HG03025 (cell line): Measurements from ENCODE around the gene XXYLT1.

Source experiments
- ATAC-seq: cut with Tn5 transposase; IDR thresholded peaks from one replicate; pipeline ENCODE4 v1.9.1; 2021; ENCODE audit warnings: mild to moderate bottlenecking, moderate library complexity; ENCODE audit not compliant: unreplicated experiment, low FRiP score

The XXYLT1 gene

DNA sequence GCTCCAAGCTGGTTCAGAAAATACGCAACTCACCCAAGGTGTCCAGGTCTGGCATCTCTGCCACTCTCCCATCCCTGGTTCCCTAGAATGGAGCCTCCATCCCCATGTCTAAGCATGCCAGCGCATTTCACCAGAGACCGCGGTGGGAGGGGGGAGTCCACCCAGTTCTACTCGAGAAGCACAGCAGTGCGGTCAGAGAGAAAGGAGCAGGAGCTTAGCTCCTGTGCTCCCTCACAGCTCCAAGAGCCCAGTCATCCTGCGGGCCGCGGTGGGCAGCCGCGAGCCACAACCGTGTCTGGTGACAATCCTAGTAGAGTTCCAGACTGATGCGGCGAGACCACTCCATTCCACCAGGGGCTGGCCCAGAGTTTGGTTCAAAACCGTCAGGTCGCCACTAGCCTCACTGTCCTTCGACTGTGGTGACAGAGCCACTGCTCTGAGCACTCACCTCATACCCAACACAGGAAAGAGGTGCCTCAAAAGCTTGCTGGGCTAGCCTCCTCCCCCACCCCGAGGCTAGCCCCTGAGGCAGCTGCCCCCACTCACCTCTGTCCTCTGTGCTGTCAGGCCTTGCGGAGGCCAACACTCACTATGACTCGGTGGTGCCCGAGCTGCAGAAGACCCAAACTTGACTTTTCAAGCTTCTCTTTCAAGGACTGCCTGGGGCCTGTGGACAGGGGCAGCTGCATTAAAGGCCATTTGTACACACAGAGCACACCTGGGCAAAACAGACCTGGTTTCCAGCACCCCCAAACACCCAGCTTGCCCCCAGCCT, 185.4 kb downstream of the XXYLT1 start:
- no peak for ATAC-seq

DNA sequence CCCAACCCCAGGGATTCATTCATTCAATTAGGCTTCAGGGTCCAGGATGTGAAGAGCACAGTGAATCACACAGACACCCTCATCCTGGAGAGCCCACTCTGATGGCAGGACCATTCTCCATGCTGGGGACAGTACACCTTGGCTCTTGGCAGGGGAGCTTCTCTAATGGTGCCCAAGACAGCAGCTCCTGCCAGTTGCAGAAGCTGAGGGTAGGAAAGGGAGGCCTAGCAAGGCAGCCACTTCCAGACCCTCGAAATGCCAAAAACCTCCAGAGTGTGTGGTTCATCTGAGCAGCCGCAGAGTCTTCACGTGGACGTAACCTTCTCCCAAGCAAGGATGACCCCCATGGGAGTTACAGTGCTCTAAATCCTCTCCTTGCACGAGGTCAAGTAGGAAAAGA, 186.2 kb downstream of the XXYLT1 start:
- no peak for ATAC-seq

DNA sequence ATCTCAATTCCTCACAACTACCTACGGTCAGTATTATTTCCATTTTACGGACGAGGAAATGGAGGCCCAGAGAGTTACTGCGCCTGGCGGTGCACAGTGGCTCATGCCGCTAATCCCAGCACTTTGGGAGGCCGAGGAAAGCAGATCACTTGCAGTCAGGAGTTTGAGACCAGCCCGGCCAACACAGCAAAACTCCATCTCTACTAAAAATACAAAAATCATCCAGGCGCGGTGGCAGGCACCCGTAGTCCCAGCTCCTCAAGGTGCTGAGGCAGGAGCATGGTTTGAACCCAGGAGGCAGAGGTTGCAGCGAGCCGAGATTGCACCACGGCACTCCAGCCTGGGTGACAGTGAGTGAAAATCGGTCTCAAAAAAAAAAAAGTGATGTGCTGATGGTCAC, 187.3 kb downstream of the XXYLT1 start:
- no peak for ATAC-seq

DNA sequence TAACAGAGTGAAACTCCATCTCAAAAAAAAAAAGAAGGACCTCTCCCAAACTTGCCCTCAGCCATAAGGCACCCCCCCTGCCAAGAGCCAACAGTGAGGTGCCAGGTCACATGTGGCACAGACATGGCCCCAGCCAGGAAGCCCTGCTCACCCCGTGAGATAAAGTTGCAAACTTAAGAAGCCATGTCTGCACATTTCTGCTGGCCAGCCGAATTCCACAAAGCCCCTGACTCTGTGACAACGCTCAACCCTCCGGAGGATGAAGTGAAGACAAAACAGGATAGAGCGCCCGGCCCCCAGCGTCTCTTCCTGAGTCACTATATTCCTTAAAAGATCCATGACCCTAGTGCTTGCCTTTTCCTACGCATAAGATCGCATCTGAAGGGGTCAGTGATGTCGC, 188.1 kb downstream of the XXYLT1 start:
- ATAC-seq = no peak

DNA sequence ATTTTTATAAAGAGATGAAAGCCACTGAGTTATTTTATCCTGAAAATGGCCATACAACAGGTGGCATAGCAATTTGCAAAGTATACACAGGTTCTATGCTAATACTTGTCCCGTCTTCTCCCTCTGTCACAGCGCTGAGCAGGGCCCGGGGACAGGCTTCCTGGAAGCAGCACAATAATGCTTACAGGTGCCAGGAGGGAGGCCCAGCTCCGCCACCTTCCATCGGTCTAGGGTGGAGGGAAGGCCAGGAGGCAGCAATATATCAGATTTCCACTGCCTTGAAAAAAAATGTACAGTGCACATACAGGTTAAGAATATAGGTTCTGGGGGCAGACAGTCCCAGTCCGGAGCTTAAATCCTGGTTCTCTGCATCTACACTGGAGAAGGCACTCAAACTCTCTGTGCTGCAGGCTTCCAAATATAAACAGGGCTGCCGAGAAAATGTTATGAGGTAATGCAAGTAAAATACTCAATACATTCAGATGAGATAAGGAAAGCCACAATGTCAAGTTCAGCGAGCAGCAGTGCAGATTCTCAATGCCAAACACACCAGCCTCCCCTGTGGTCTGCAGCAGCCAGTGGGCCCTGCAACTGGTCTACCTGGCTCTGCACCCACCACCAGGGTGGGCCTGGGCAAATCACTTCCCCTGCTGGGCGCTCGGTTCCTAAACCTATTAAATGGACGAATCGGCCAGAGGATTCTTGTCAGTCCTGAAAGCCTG, 189.6 kb downstream of the XXYLT1 start:
- no peak for ATAC-seq

DNA sequence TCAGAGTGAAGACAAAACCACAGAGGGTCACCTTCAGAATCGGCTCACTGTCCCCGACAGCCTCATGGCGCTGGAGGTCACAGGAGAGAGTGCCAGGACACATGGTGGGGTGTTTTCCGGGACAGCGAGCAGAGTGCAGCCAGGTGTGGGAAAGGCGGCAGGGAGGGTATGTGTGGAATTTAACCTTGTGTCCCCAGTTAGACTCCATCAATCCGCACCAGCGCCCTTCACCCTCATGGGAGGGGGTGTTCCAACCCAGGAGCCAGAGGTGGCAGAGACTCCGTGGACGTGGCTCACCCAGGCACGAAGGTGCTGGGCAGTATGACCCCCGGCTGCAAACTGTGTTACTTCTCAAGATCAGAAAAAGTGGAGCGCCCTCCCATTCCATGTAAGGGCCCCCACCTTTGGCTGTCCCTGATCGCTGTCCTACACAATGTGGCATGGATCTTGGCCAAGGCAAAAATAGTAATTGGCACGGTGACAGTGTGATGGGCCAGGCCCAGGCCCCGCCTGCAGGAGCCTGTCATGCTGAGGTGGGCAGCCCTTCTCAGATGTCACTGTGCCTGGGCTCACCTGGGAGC, 190.3 kb downstream of the XXYLT1 start:
- ATAC-seq = no peak

DNA sequence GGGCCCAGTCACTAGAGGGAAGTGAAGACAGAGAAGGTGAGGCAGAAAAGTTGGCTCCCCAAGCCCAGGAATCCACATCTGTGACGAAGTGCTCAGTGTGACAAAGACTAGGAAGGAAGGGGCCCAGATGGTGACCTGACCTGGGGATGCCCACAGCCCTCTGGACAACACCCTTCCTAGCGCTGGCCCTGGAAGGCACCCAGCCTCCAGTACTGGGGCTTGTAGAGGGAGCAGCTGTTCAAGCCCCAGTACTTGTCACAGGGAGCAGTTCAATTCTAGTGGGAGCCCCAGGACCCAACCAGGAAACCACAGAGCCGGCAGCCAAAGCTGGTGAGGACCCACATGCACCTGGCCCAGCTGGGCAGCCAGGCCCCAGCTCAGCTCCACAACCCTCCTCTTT, 190.8 kb downstream of the XXYLT1 start:
- ATAC-seq = no peak

DNA sequence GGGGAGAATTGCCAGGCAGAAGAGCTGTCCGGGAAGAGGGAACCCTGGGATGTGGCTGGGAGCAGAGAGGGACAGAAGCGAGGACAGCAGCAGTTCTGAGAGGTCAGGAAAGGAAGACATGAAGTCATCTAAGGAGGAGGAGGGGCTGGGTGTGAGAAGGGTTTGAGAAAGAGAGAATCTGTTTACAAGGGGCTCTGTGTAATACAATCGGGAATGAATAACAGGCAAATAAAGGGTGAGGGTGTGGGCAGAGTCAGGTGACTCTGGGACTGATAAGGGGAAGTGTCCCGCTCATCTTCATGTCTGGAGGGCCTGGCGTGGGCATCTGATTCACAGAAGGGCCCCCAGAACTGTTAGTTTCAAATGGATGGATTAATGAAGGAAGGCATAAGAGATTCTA, 191.3 kb downstream of the XXYLT1 start:
- ATAC-seq = no peak

DNA sequence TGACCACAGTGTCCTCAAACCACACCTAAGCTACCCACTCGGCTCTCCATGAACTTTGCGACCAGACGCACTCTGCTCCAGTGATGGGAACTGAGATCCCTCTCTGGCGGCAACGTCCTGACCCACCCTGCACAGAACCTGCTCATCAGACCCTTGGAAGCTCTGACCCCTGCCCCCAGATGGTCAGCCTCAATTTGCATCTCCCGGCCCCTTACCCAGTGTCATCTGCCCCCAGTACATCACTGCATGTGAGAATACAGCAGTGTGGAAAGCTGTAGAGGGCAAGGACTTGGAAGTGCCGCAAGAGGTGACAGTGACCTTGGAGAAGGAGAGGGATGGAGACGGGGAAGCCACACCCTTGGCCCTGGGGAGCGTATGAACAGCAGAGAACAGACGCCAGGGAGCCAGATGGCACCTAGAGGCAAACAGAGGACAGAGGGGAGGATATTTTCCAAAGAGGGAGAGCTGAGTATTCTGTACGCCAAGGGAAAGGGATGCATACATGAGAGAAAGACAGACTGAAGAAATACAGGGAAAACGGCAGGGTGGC, 192.0 kb downstream of the XXYLT1 start:
- no peak for ATAC-seq

DNA sequence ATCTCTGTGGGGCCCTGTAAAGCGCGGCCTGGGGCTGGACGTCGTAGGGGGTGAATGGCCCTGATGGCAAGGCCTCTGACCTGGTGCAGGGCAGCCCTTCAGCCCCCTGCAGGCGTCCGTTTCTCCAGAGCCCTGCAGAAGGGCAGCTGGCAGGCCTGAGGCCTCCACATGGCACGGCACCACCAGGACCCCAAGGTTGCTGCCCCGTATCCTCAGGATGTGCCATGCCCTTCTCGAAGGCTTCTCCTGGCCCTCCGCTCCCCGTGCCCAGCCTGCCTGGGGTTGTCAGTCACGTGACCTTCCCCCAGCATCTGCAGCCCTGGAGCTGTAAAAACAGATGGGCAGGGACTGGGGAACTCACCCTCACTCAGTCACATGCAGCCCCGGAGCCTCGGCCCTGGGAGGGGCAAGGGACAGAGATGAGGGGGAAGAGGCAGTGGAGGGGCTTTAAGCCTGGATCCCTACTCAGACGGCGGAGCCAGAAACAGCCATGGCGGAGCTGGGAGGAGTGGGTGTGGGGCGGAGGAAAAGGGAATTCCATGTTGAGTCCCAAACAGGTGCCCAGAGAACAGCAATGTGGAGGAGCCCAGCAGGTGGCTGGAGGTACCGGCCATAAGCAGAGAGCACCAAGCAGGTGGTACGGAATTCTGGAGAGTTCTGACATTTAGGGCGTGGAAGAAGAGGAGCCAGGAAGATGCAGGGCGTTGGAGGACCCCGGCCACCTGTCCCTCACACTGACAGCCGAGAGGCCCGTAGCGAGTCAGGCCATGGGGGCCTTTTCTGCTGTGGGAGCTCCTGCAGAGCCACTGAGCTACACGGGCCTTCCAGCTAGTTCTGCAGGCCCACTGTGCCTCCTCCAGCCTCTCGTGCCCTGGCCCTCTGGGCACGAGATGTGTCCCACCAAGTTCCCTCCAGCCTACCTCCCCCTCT, 193.1 kb downstream of the XXYLT1 start:
- ATAC-seq = no peak

DNA sequence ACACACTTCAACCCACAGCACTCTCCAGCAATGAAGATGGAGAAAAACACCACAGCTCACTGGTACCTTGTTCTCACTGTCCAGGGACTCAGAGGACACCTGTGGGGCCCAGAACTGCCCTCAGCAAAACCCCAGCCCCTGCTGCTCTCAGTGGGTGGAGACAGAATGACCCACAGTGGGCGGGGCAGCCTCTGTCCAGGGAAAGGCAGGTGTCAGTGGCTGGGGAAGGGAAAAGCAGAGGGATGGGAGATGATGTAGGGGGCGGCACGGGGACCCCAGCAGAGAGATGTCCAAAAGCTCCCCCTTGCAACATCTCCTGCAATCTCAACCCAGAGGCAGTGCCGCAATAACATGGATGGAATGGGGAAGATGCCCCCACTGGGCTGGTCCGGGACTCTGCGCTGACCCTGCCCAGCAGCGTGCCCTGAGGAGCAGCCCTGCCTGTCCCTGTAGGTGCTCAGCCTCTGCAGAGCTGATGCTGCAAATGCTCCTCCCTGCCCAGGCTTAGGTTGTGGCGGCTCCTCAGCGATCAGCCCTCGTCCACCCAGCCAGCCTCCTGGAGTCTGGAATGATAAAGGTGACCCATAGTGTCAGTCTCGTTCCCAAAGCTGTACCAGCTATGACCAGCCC, 193.9 kb downstream of the XXYLT1 start:
- no peak for ATAC-seq

DNA sequence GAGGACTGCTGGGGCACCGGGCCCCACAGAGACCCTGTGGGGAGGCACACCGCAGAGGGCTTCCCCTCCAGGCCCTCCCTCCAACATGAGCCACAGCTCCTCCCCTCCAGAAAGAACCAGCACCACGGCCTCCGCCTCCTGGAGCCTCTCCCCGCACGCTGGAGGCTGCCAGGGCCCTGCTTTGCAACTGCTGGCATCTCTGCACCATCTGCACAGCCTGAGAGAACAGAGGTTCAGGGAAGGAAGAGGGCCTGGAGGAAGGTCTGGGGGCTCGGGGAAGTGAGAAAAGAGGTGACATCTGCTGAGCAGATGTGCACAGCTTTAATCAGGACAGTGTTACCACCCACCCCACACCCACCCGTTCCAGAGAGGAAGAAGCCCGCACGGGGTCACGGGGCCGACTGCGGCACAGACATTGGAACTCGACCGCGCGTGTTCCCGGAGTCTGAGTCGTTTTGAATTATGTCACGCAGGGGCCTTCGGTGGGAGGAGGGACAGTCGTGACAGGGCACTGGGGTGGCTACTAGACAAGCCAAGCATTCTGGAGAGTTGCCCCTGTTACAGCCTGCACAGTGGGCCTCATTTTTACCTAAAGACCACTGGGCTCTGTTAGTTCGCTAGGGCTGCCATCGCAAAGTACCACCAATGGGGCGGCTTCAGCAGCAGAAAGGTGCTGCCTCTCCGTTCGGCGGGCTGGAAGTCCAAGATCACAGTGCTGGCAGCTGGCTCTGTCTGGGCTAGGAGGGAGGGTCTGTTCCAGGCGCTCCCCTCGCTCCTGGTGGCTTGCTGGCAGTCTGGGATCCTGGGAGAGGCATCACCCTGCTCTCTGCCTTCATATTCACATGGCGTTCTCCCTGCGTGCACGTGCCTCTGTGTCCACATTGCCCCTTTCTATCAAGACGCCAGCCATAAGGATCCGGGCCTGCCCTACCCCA, 194.8 kb downstream of the XXYLT1 start:
- ATAC-seq = no peak

DNA sequence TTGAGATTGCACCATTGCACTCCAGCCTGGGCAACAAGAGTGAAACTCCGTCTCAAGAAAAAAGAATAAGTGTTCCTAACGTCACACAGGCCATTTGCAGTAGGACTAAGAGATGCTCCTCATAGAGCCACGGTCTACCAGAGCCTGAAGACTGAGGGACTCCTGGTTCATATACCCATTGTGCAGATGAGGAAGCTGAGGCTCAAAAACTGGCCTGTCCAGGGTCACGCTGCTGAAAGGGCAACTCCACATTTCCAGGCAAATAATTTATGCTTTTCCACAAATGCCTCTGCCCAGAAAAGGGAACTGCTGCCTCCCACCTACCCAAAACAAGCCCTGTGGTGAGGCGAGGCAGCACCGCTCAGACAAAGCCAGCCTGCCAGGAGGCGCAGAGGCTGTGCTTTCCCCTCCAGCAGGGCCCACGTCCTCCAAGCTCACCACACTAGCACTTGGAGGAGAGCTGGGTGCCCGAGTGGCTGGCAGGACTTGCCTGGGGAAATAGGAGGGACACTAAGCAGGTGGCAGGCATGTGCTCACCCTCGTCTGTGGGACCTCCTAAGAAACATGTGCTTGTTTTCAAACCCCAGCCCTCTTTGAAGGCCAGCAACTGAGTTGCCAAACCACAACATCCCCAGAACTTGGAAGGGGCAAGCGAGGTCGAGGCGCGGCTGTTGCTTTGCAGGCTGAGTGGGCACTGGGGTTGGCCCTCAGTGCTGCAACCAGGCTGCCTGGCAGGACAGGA, 195.6 kb downstream of the XXYLT1 start:
- ATAC-seq = no peak

DNA sequence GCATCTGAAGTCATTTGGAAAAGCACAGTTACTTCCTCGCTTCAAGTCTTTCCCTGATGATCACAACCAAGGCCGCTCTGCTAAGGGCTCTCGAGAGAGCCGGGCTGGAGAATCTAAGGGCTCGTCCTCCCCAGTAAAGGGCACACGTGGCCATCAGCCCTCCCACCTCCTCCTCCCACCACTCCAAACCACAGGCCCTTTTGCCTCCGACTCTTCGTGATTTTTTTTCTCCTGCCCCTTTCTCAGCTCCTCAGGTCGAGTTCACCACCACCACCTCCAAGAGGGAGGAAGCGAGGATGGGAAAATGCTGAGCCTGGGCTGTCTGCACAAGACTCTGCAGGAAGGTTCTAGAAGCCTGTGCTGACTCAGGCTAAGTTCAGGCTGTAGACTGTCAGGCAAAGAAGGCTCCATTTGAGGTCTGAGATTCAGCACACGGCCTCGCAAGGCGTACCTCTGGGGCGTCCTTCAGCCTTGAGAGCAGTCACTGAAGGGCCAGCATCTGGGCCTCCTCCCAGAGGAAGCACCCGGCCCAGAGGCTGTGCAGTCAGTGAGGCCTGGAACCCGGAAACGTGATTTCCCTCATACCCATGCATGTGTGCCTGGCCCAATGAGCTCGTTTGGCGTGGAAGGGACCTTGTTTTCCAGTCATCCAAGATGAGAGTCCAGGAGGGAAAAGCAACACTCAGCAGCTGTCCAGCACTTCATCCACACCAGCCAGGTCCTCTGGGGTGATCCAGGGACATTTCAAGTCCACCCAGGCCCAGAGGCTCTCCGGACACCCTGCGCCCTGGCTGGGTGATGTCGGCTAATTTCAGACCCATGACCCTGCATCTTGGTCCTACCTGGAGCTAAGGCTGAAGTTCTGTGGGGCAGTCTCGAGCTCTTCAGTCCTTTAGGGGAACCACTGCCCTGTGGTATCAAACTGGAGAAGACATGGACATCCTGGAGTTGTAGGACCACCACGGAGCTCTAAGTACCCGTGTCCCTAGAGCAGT, 196.8 kb downstream of the XXYLT1 start:
- ATAC-seq = no peak

DNA sequence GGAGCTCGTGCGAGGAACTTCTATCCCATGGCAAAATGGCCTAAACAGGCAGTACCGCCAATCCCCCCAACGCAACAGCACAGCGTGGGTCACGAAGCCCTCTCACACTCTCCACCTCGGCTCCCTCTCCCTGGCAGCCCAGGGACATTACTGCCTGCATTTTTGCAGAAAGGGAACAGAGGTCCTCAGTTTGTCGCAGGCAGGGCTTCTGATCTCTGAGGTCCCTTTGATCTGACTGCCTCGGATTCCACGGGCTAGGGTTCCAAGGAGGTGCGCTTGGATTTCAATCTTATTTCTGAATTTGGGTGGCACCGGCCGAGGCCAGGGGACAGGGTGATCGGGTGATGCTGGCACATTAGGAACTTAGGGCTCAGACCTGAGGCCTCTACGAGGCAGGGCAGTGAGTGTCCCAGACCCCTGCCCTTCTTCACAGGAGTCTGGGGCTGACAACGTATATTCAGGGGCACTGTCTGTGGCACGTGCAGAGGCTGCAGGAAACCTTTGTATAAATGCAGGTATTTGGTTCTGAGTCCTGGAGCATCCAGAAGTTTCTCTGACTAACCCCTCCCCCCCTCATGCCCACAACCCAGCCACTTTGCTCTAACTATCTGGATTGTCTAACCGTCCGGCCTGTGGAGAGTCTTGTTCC, 197.9 kb downstream of the XXYLT1 start:
- ATAC-seq = no peak
